K562 (cell line): Measurements from ENCODE around the gene ILK. TPM values are rescaled to one million over a fixed set of nuclear protein-coding genes. Genes with fewer than 3 reads are reported as not detected.

Experiments used
- MLLT1 ChIP-seq, 2 experiments: fragments of 450-650 bp; IDR thresholded peaks; 2 replicates each; pipeline ENCODE4 v1.6.1; 2016
- MYNN ChIP-seq, 2 experiments: sonication (generic); formaldehyde crosslinking in 1 of 2; IDR thresholded peaks; 2 replicates each; pipeline versions ENCODE4 v1.5.0 to v1.6.1; 2016 to 2020; ENCODE audit warnings: antibody characterized with exemption in 1 of 2, missing genetic modification reagents in 1 of 2
- POLR2AphosphoS2 ChIP-seq: IDR thresholded peaks from 2 replicates; pipeline ENCODE4 v1.6.1; 2012; ENCODE audit warnings: low read length, improper control_type of control experiment
- PPARD ChIP-seq: fragments of 250-450 bp; sonication (Bioruptor Pico); IDR thresholded peaks from 2 replicates; pipeline ENCODE4 v1.8.0; 2022; ENCODE audit warnings: inconsistent platforms, mild to moderate bottlenecking, moderate library complexity
- SUPT5H ChIP-seq: fragments of 450-650 bp; IDR thresholded peaks from 2 replicates; pipeline ENCODE4 v1.6.1; 2016
- TEAD4 ChIP-seq, 2 experiments: sonication (generic) in 1 of 2; formaldehyde crosslinking in 1 of 2; IDR thresholded peaks; 2 replicates each; pipeline versions ENCODE4 v1.6.1 to v1.8.0; 2012 to 2022; ENCODE audit warnings: borderline replicate concordance in 1 of 2, inconsistent platforms in 1 of 2, low read length in 1 of 2, mild to moderate bottlenecking in 1 of 2, missing genetic modification reagents in 1 of 2
- ZBTB9 ChIP-seq: fragments of 450-650 bp; formaldehyde crosslinking; IDR thresholded peaks from 2 replicates; pipeline ENCODE4 v1.4.0; 2020; ENCODE audit warnings: mild to moderate bottlenecking, moderate library complexity
- ZFP1 ChIP-seq: fragments of 450-650 bp; formaldehyde crosslinking; IDR thresholded peaks from 2 replicates; pipeline ENCODE4 v1.4.0; 2020; ENCODE audit warnings: mild to moderate bottlenecking, mixed read lengths
- ZNF232 ChIP-seq: sonication (generic); formaldehyde crosslinking; IDR thresholded peaks from 2 replicates; pipeline ENCODE4 v1.8.0; 2022; ENCODE audit warnings: mild to moderate bottlenecking, missing genetic modification reagents
- ZNF518B ChIP-seq: fragments of 250-450 bp; sonication (Bioruptor Pico); IDR thresholded peaks from 2 replicates; pipeline ENCODE4 v1.5.0; 2021; ENCODE audit warnings: mild to moderate bottlenecking, moderate library complexity
- ZNF609 ChIP-seq: sonication (generic); formaldehyde crosslinking; IDR thresholded peaks from 2 replicates; pipeline ENCODE4 v1.8.1; 2023; ENCODE audit warnings: missing genetic modification reagents, mild to moderate bottlenecking, borderline replicate concordance
- polyA plus RNA-seq, 8 experiments: library from polyadenylated mRNA; depleted of rRNA in 4 of 8; stranded (reverse) in 5 of 8; unstranded in 3 of 8; fragments of >200 nt; fragmentation: Nextera tagmentation in 2 of 8; fragmentation: Illumina TruSeq in 1 of 8; extraction: Ambion mirVana in 2 of 8; extraction: Trizol in 1 of 8; gene quantifications; 2 replicates each; pipeline versions ENCODE4 v1.2.1 to v1.2.3, GENCODE V29; 2011 to 2014; ENCODE audit warnings: inconsistent platforms in 1 of 8, missing spikeins in 1 of 8
- total RNA-seq, 7 experiments: library from RNA; depleted of rRNA in 6 of 7; stranded (reverse); fragments of >200 nt in 6 of 7; fragmentation: Illumina TruSeq in 2 of 7; extraction: Trizol in 2 of 7; gene quantifications; 2 replicates each; pipeline versions ENCODE4 v1.2.1 to v1.2.3, GENCODE V29; 2011 to 2021; ENCODE audit warnings: low replicate concordance in 1 of 7
- TF ChIP-seq, protein P1 (sequence below), 3 experiments: fragments of 200-800 bp in 1 of 3; sonication (Bioruptor generic) in 1 of 3; sonication (generic) in 1 of 3; formaldehyde crosslinking in 1 of 3; IDR thresholded peaks; 2 replicates each; pipeline versions ENCODE4 v1.6.1 to v1.8.0; 2016 to 2022; ENCODE audit warnings: mild to moderate bottlenecking in 2 of 3, missing compliant biosample characterization in 2 of 3, missing genetic modification characterization in 2 of 3, missing genetic modification reagents in 1 of 3

The ILK gene
- total and polyA plus RNA-seq, 9 of the 15 experiments (the other 6 are each of a cell fraction or from before 2014, with no cell fraction given): 43.3 to 95.9 (median 58.9) TPM

DNA sequence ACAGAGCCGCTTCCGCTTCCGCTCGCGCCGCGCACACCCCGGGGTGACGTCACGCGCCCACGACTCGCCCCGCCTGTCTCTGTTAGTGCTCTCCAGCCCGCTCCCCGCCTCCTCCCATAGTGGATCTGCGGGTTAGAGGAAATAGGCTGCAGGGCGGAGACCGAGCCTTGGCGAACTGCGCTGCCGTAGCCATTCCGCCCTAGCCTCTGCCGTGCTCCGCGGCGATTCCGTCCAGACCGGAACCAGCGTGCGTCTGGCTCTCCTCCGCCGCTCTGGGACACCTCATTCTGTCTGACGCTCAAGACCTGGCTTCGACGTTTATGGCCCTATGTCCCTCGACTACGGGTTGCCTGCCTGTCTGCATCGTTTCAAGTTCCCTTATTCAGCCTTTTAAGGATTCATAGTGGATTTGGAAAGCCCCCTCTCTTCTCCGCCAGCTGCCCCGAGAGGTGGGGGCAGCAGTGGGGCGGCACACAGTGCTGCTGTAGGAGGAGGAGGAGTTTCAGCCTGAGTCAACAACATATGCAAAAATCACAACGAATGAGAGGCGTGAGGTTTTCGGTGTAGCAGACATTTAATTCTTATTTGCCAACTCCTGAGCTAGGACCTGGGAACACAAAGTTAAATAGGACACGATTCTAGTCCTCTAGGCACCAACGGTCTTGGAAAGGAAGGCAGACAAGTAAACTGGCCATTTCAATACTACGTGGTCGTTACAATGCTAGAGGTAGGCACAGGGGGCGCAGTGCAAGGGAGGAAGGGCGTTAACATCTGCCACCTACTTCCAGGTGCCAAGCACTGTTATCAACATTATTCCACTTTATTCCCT is 8.9 kb downstream of the ILK start, which contains the start of gene TAF10 (continued):
- TF ChIP-seq ZNF518B (no peak), POLR2AphosphoS2 (no peak), ZBTB9 (CRISPR knock-in tag) (peak; percentile 39; the same call in 1 of the 2 replicates), ZNF609 (CRISPR knock-in tag) (peak; percentile 96), SUPT5H (peak; percentile 95), MYNN (IDR thresholded peaks at IDR 0.05) (peak; percentile 37; the same call in 1 of the 2 replicates), MYNN (CRISPR knock-in tag; IDR thresholded peaks at IDR 0.05) (no peak), PPARD (CRISPR knock-in tag) (no peak), MLLT1 (IDR thresholded peaks at IDR 0.05) (peak in 1 of 2 experiments; percentile 82; a peak in 2 of 4 replicates), ZFP1 (CRISPR knock-in tag) (peak; percentile 47; the same call in 1 of the 2 replicates), TEAD4 (IDR thresholded peaks at IDR 0.05; ENCODE audit: low read length) (no peak), TEAD4 (CRISPR knock-in tag; IDR thresholded peaks at IDR 0.05; ENCODE audit: borderline replicate concordance) (no peak), ZNF232 (CRISPR knock-in tag) (no peak)
- TF ChIP-seq, protein P1, sequence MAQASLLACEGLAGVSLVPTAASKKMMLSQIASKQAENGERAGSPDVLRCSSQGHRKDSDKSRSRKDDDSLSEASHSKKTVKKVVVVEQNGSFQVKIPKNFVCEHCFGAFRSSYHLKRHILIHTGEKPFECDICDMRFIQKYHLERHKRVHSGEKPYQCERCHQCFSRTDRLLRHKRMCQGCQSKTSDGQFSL (CRISPR knock-in tag; IDR thresholded peaks at IDR 0.05): peak; percentile 54; the same call in 1 of the 2 replicates
- TF ChIP-seq, protein P1 (tag; IDR thresholded peaks at IDR 0.05): no peak
